Caco-2 (cell line): Measurements from ENCODE around the gene PHLDA2. TPM values are rescaled to one million over a fixed set of nuclear protein-coding genes. Genes with fewer than 3 reads are reported as not detected.

Source experiments
- BruUV-seq: library from RNA; stranded (reverse); fragments of 400-500 nt; replicated peaks from 2 replicates; lab custom pipeline; 2021; lab: Mats Ljungman, UMichigan
- CTCF ChIA-PET: fragments of 300-600 bp; sonication (Branson Sonifier 250); formaldehyde crosslinking; loops from one replicate; lab custom pipeline; 2022; ENCODE audit warnings: antibody characterized with exemption; lab: Charles Lee
- POLR2A ChIA-PET: fragments of 300-600 bp; sonication (Branson Sonifier 250); formaldehyde crosslinking; loops from one replicate; lab custom pipeline; 2022; ENCODE audit warnings: antibody characterized with exemption; lab: Charles Lee
- DNase-seq, 2 experiments: peaks; one replicate each; pipeline versions ENCODE4 v3.0.0 to v3.0.0-alpha.2; 2020 to 2022
- H3K27me3 ChIP-seq: replicated peaks from 2 replicates; pipeline ENCODE4 v1.6.0; 2011; ENCODE audit warnings: low read length; ENCODE audit not compliant: control insufficient read depth, insufficient read depth
- H3K36me3 ChIP-seq: 2 replicates; pipeline ENCODE4 v1.5.1; 2011; ENCODE audit warnings: low read length; ENCODE audit not compliant: control insufficient read depth, insufficient read depth
- H3K4me1 ChIP-seq: fragments of 250-450 bp; sonication (Bioruptor Pico); 2 replicates; pipeline ENCODE4 v1.5.1; 2020; ENCODE audit warnings: mild to moderate bottlenecking
- H3K4me3 ChIP-seq: 2 replicates; pipeline ENCODE4 v1.5.1; 2011; ENCODE audit warnings: low read depth, mild to moderate bottlenecking, control low read depth, low read length
- H3K9me3 ChIP-seq: fragments of 250-450 bp; sonication (Bioruptor Pico); 2 replicates; pipeline ENCODE4 v1.5.1; 2020; ENCODE audit warnings: mild to moderate bottlenecking, moderate library complexity
- H3K27ac Mint-ChIP-seq: one replicate; pipeline ENCODE4 v1.8.0; 2022; ENCODE audit warnings: mixed read lengths; ENCODE audit not compliant: unreplicated experiment
- H3K27me3 Mint-ChIP-seq: one replicate; pipeline ENCODE4 v1.8.0; 2022; ENCODE audit warnings: mixed read lengths; ENCODE audit not compliant: insufficient read depth, unreplicated experiment
- H3K36me3 Mint-ChIP-seq: one replicate; pipeline ENCODE4 v1.8.0; 2022; ENCODE audit warnings: mild to moderate bottlenecking, mixed read lengths; ENCODE audit not compliant: insufficient read depth, unreplicated experiment
- H3K4me1 Mint-ChIP-seq: one replicate; pipeline ENCODE4 v1.8.0; 2022; ENCODE audit warnings: low read depth, mixed read lengths; ENCODE audit not compliant: unreplicated experiment
- H3K4me3 Mint-ChIP-seq: one replicate; pipeline ENCODE4 v1.8.0; 2022; ENCODE audit warnings: mild to moderate bottlenecking, moderate library complexity, mixed read lengths; ENCODE audit not compliant: unreplicated experiment
- H3K9me3 Mint-ChIP-seq: one replicate; pipeline ENCODE4 v1.8.0; 2022; ENCODE audit warnings: mixed read lengths; ENCODE audit not compliant: unreplicated experiment
- CTCF ChIP-seq, 2 experiments: fragments of 200-600 bp in 1 of 2; IDR thresholded peaks; 1 replicate in 1 of 2; 2 replicates in 1 of 2; pipeline versions ENCODE4 v1.5.1 to v1.8.0; 2011 to 2022; ENCODE audit warnings: antibody characterized with exemption in 1 of 2, control low read depth in 1 of 2, inconsistent platforms in 1 of 2, low read depth in 1 of 2, low read length in 1 of 2, mild to moderate bottlenecking in 1 of 2, moderate library complexity in 1 of 2; ENCODE audit not compliant: insufficient read depth in 1 of 2, severe bottlenecking in 1 of 2, unreplicated experiment in 1 of 2
- intact Hi-C: fragments of 100-400 bp; cut with micrococcal nuclease; formaldehyde crosslinking; loops from one replicate; pipeline ENCODE4 v1.10.0; 2022; ENCODE audit not compliant: unreplicated experiment
- total RNA-seq: library from RNA; stranded (reverse); gene quantifications from 2 replicates; pipeline ENCODE4 v1.2.3, GENCODE V29; 2022

PHLDA2 gene
- total RNA-seq, 1 experiment from 2014 or later: 19.1 TPM

- no peaks in the 10 kb centered on the region for H3K27me3 Mint-ChIP-seq
- H3K9me3 Mint-ChIP-seq: peaks cover 18% of the 10 kb centered on the region
- intact Hi-C loops: no loop called here
- DNase-seq: peak in 1 of 2 experiments; percentile 46
- H3K4me1 ChIP-seq: peaks cover 32% of the 10 kb centered on the region
- peak overlapping the region; percentile 68 for H3K4me3 ChIP-seq
- no peaks in the 10 kb centered on the region for H3K27me3 ChIP-seq
- no TSS peak for BruUV-seq
- peak overlapping the region; percentile 76 for H3K4me3 Mint-ChIP-seq
- POLR2A ChIA-PET: interaction anchor here (2.9 kb wide), 1 partner anchor 26 kb away, joined by 16 read pairs; the partner anchor contains the start of gene PHLDA2
- peak in 1 of 2 experiments; percentile 18 for TF ChIP-seq CTCF (IDR thresholded peaks at IDR 0.05; ENCODE audit: insufficient read depth in 1 of 2, low read depth in 1 of 2, low read length in 1 of 2, severe bottlenecking in 1 of 2, unreplicated experiment in 1 of 2)
- CTCF ChIA-PET: interaction anchor here (0.8 to 1.6 kb wide), 4 partner anchors 17 to 483 kb away, joined by 3 to 16 read pairs (median 4); partner anchors contain the start of gene PHLDA2
- no peaks in the 10 kb centered on the region; the same call in 1 of the 2 replicates for H3K36me3 ChIP-seq
- H3K4me1 Mint-ChIP-seq: peaks cover 22% of the 10 kb centered on the region
- H3K9me3 ChIP-seq: peaks cover 3% of the 10 kb centered on the region; the same call in 1 of the 2 replicates
- H3K27ac Mint-ChIP-seq: peak overlapping the region; percentile 81
- peaks cover 15% of the 10 kb centered on the region for H3K36me3 Mint-ChIP-seq
Measured at GRCh38 chr11:2903672-2904011, 25.6 kb downstream of the PHLDA2 start.

- peak overlapping the region; percentile 81 for H3K27ac Mint-ChIP-seq
- intact Hi-C loops: loop anchor here (1.0 kb wide), 2 partner anchors 9 to 27 kb away; no protein-coding TSS in a partner anchor
- POLR2A ChIA-PET: interaction anchor here (1.4 to 2.9 kb wide), 2 partner anchors 13 to 26 kb away, joined by 4 to 16 read pairs; partner anchors contain the start of gene PHLDA2
- Histone ChIP-seq H3K4me3 (peak overlapping the region; percentile 68), H3K4me1 (peaks cover 32% of the 10 kb centered on the region), H3K27me3 (no peaks in the 10 kb centered on the region), H3K9me3 (peaks cover 3% of the 10 kb centered on the region; the same call in 1 of the 2 replicates), H3K36me3 (no peaks in the 10 kb centered on the region; the same call in 1 of the 2 replicates)
- CTCF ChIA-PET: interaction anchor here (0.6 to 1.6 kb wide), 7 partner anchors 13 to 482 kb away, joined by 3 to 16 read pairs (median 4); partner anchors contain the start of gene PHLDA2
- H3K9me3 Mint-ChIP-seq: peaks cover 18% of the 10 kb centered on the region
- H3K4me3 Mint-ChIP-seq: peak overlapping the region; percentile 76
- peak; percentile 76 to 81 for DNase-seq
- no TSS peak for BruUV-seq
- peaks cover 22% of the 10 kb centered on the region for H3K4me1 Mint-ChIP-seq
- H3K36me3 Mint-ChIP-seq: peaks cover 19% of the 10 kb centered on the region
- no peak for TF ChIP-seq CTCF (IDR thresholded peaks at IDR 0.05; ENCODE audit: insufficient read depth in 1 of 2, low read depth in 1 of 2, low read length in 1 of 2, severe bottlenecking in 1 of 2, unreplicated experiment in 1 of 2)
- H3K27me3 Mint-ChIP-seq: no peaks in the 10 kb centered on the region
Measured at GRCh38 chr11:2902784-2903671, 26.2 kb downstream of the PHLDA2 start.
